Nephron (organoid): ENCODE data around the gene KLHL29.

ENCODE experiments used
- H3K27ac Mint-ChIP-seq, 3 experiments: 2 replicates each; pipeline ENCODE4 v1.8.0; 2020; ENCODE audit warnings: mixed read lengths in 3 of 3, mild to moderate bottlenecking in 2 of 3, moderate library complexity in 1 of 3
- H3K27me3 Mint-ChIP-seq: 2 replicates; pipeline ENCODE4 v1.8.0; 2021; ENCODE audit warnings: low read depth, mild to moderate bottlenecking, moderate library complexity, mixed read lengths
- H3K36me3 Mint-ChIP-seq: 2 replicates; pipeline ENCODE4 v1.8.0; 2020; ENCODE audit warnings: low read depth, mixed read lengths
- H3K4me1 Mint-ChIP-seq: 2 replicates; pipeline ENCODE4 v1.8.0; 2020; ENCODE audit warnings: mixed read lengths
- H3K4me3 Mint-ChIP-seq, 3 experiments: 2 replicates each; pipeline ENCODE4 v1.8.0; 2020; ENCODE audit warnings: mild to moderate bottlenecking in 3 of 3, mixed read lengths in 3 of 3, moderate library complexity in 2 of 3
- H3K9me3 Mint-ChIP-seq: 2 replicates; pipeline ENCODE4 v1.8.0; 2020; ENCODE audit warnings: mixed read lengths
- TF ChIP-seq, protein P1 (sequence below), 3 experiments: fragments of 200-600 bp; sonication (generic); IDR thresholded peaks; one replicate each; pipeline ENCODE4 v1.5.0; 2021; ENCODE audit warnings: antibody characterized with exemption in 3 of 3; ENCODE audit not compliant: unreplicated experiment in 3 of 3

KLHL29 gene

DNA sequence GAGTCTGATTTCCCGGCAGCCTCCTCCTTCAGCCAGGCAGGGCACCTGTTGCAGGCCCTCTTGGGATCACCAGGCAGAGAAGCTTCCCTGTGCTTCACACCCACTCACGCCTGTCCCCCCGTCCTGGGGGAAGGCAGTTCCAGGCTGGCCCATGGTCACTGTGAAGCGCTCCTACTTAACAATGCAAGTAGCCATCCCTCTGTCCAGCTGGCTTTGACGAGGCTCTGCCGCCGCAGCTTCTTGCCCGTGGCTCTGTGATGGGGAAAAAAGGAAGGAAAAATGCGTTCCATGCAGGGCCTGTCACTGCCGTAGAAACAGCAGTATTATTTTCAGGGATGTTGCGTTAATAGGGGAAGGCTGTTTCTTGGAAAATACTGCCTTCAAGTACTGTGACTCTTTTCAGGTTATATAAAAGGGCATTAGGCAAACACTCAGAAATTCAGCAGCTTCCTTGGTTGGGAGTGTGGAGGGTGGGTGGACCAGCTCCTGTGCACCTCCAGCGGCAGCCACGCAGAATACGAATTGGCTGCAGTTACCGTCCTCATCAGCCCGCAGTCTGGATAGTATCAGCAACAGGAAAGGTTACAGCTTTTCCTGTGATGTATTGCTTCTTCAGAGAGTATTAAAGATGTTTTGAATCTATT is 232.3 kb downstream of the KLHL29 start:
- Mint-ChIP-seq H3K36me3 (peaks cover 8% of the 10 kb centered on the region), H3K4me1 (peaks cover 56% of the 10 kb centered on the region), H3K4me3 (peak overlapping the region; percentile 47 to 57 (median 57)), H3K27me3 (peaks cover 5% of the 10 kb centered on the region), H3K9me3 (peaks cover 5% of the 10 kb centered on the region), H3K27ac (peak overlapping the region; percentile 89 to 96 (median 95))
- TF ChIP-seq, protein P1, sequence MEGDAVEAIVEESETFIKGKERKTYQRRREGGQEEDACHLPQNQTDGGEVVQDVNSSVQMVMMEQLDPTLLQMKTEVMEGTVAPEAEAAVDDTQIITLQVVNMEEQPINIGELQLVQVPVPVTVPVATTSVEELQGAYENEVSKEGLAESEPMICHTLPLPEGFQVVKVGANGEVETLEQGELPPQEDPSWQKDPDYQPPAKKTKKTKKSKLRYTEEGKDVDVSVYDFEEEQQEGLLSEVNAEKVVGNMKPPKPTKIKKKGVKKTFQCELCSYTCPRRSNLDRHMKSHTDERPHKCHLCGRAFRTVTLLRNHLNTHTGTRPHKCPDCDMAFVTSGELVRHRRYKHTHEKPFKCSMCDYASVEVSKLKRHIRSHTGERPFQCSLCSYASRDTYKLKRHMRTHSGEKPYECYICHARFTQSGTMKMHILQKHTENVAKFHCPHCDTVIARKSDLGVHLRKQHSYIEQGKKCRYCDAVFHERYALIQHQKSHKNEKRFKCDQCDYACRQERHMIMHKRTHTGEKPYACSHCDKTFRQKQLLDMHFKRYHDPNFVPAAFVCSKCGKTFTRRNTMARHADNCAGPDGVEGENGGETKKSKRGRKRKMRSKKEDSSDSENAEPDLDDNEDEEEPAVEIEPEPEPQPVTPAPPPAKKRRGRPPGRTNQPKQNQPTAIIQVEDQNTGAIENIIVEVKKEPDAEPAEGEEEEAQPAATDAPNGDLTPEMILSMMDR (IDR thresholded peaks at IDR 0.05; ENCODE audit: unreplicated experiment in 3 of 3): peak; percentile 38 to 49 (median 45)

DNA sequence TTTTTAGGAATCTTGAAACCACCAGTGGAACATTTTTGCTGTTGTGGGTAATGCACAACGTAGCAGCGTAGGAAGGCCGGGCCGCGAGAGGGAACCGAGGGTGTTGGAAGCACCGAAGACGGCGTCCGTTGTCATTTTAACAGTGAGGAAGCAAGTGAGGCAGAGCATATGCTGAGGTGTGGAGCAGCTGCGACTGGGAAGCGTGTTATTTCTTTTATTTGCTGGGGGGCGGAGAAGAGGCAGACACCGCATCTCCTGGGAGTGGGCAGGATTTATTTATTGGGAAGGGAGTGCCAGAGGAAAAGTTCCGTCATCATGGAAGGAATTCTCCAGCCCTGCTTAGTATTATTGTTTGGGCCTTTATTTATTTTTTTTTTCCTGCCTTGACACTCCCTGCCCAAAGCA is 232.8 kb downstream of the KLHL29 start:
- TF ChIP-seq, protein P1 (IDR thresholded peaks at IDR 0.05; ENCODE audit: unreplicated experiment in 3 of 3): no peak
- Mint-ChIP-seq H3K27ac (peak overlapping the region; percentile 89 to 96 (median 95)), H3K4me1 (peaks cover 61% of the 10 kb centered on the region), H3K36me3 (peaks cover 10% of the 10 kb centered on the region), H3K9me3 (peaks cover 5% of the 10 kb centered on the region), H3K4me3 (peak overlapping the region; percentile 47 to 57 (median 57)), H3K27me3 (peaks cover 5% of the 10 kb centered on the region)

DNA sequence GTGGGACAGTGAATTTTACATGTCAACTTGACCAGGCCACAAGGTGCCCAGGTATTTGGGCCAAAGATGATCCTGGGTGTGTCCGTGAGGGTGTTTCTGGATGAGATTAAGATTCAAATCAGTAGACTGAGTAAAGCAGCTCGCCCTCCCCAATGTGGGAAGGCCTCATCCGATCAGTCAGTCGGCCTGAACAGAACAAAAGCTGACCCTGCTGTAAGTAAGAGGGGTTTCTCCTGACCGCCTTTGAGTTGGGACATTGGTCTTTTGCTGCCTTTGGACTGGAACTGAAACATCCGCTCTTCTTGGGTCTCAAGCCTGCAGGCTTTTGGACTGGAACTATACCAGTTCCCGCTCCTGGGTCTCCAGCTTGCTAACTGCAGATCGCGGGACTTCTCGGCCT is 233.3 kb downstream of the KLHL29 start:
- Mint-ChIP-seq H3K27me3 (peaks cover 5% of the 10 kb centered on the region), H3K36me3 (peaks cover 10% of the 10 kb centered on the region), H3K9me3 (peaks cover 5% of the 10 kb centered on the region), H3K4me1 (peaks cover 64% of the 10 kb centered on the region), H3K27ac (peak overlapping the region; percentile 89 to 96 (median 95)), H3K4me3 (no peak overlapping the region)
- TF ChIP-seq, protein P1 (IDR thresholded peaks at IDR 0.05; ENCODE audit: unreplicated experiment in 3 of 3): no peak

DNA sequence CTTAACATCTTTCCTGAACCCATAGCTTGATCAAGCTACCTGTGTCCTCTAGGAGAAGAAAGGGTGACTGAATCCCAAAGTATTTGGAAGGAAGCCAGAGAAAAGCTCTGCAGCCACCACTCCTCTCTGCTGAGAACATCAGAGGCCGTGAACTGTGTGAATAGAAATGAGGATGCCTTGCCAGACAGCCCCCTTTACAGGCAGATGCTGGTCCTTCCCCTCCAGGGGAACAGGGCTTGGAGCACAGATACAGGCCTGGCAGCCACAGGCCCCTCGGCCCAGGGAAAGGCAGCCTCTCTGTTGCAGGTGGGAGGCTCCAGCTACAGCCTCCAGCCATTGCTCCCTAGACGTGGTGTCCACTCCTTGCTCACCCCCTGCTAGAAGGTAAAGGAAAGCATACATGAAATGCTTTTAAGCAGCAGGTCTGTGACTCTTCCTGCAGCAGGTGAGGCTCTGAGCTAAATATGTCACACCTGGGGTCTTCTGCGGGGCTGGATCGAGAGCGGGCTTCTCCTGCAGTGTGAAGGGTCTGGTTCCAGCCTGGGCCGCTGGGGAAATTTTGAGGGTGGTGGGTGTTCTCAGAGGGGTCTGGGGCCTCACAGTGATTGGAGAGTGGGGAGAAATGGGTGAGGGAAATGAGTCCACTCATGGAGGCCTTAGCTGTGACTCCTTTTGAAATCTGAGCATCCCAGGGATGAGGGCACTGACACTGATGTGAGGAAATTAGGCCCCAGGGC is 234.0 kb downstream of the KLHL29 start:
- TF ChIP-seq, protein P1 (IDR thresholded peaks at IDR 0.05; ENCODE audit: unreplicated experiment in 3 of 3): no peak
- H3K4me1 Mint-ChIP-seq: peaks cover 71% of the 10 kb centered on the region

DNA sequence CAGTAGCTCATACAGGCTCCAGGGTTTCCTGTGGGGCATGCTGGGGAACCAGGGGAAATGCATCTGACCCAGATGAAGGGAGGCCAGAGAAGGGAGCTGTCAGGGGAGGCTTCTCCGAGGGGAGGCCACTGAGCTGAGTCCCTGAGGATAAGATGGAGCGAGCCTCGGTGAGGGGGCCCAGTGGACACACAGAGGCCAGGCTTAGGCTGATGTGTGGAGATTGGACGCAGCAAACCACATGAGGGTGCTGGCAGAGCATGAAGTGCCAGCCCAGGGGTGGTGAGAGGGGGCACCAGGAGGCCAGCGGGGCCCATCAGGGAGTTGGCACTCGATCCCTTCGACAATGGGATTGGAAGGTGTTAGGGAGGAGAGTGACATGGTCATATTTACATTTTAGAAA is 235.0 kb downstream of the KLHL29 start:
- peaks cover 6% of the 10 kb centered on the region for H3K9me3 Mint-ChIP-seq
- TF ChIP-seq, protein P1 (IDR thresholded peaks at IDR 0.05; ENCODE audit: unreplicated experiment in 3 of 3): no peak
- peak overlapping the region in 2 of 3 experiments; percentile 40 to 89 for H3K27ac Mint-ChIP-seq
- peaks cover 7% of the 10 kb centered on the region for H3K36me3 Mint-ChIP-seq
- peaks cover 12% of the 10 kb centered on the region for H3K27me3 Mint-ChIP-seq
- H3K4me1 Mint-ChIP-seq: peaks cover 74% of the 10 kb centered on the region
- no peak overlapping the region for H3K4me3 Mint-ChIP-seq

More for the DNA sequence above, 234.0 kb downstream of the KLHL29 start:
- H3K27ac Mint-ChIP-seq: peak overlapping the region; percentile 89 to 96 (median 95)
- peaks cover 6% of the 10 kb centered on the region for H3K9me3 Mint-ChIP-seq
- H3K27me3 Mint-ChIP-seq: peaks cover 12% of the 10 kb centered on the region
- H3K36me3 Mint-ChIP-seq: peaks cover 6% of the 10 kb centered on the region
- H3K4me3 Mint-ChIP-seq: no peak overlapping the region
